Activated CD4-positive, alpha-beta memory T cell treated with anti-CD3 and anti-CD28 coated beads for 36 hours (primary cell): ENCODE results near the gene ARL17A. TPM values are rescaled to one million over a fixed set of nuclear protein-coding genes. Genes with fewer than 3 reads are reported as not detected.
A peak's percentile ranks its signal among the peaks of the same experiment; 100 is the strongest.
"Not testable (repeated sequence)": the region's sequence is repeated elsewhere in the genome, so short reads cannot be mapped to it uniquely, and the experiment has no call there.

Source experiments
- CTCF ChIA-PET: fragments of 350-600 bp; sonication (Branson Sonifier 250); formaldehyde crosslinking; loops from one replicate; lab custom pipeline; 2021; ENCODE audit warnings: antibody characterized with exemption, inconsistent platforms; lab: Charles Lee
- POLR2A ChIA-PET: fragments of 350-600 bp; sonication (Branson Sonifier 250); formaldehyde crosslinking; loops from one replicate; lab custom pipeline; 2021; ENCODE audit warnings: antibody characterized with exemption; lab: Charles Lee
- DNase-seq: peaks from one replicate; pipeline ENCODE4 v3.0.0-alpha.2; 2020
- H3K27ac Mint-ChIP-seq: one replicate; pipeline ENCODE4 v1.8.0; 2021; ENCODE audit warnings: mixed read lengths
- H3K27me3 Mint-ChIP-seq: one replicate; pipeline ENCODE4 v1.8.0; 2021; ENCODE audit warnings: mixed read lengths
- H3K36me3 Mint-ChIP-seq: one replicate; pipeline ENCODE4 v1.8.0; 2021; ENCODE audit warnings: mixed read lengths
- H3K4me1 Mint-ChIP-seq: one replicate; pipeline ENCODE4 v1.8.0; 2021; ENCODE audit warnings: low read depth, mixed read lengths
- H3K4me3 Mint-ChIP-seq: one replicate; pipeline ENCODE4 v1.8.0; 2021; ENCODE audit warnings: mild to moderate bottlenecking, mixed read lengths
- H3K9me3 Mint-ChIP-seq: one replicate; pipeline ENCODE4 v1.8.0; 2021; ENCODE audit warnings: mixed read lengths
- intact Hi-C: fragments of 100-400 bp; cut with micrococcal nuclease; formaldehyde crosslinking; loops from one replicate; pipeline ENCODE4 v1.15.1; 2023
- total RNA-seq, 2 experiments: library from RNA; stranded (reverse); gene quantifications; one replicate each; pipeline ENCODE4 v1.2.3, GENCODE V29; 2021

Gene ARL17A
- total RNA-seq, 2 experiments from 2014 or later = 14.7 to 15.7 TPM

DNA sequence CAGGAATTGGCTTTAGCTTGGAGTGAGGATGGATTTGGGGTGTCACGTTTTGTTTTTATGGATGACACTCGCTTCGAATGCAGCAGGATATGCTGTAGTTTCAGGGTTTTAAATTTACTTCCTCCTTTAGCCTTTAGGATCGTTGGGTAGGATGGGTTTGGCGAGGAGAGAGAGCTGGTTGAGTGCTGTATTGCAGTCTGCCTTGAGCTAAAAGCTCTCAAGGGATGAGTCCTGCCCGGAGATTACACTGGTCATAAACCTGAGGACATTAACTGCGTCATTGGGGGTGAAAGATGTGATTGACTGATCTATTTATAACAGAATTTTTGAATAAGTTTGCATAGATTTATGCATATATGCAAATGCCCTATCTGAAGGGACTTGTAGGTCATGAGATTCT lies 11.8 kb upstream of the ARL17A start:
- intact Hi-C loops, H3K9me3 Mint-ChIP-seq, POLR2A ChIA-PET, H3K27ac Mint-ChIP-seq, H3K4me3 Mint-ChIP-seq, H3K27me3 Mint-ChIP-seq, CTCF ChIA-PET, H3K4me1 Mint-ChIP-seq, H3K36me3 Mint-ChIP-seq, DNase-seq: not testable (repeated sequence)

- H3K27ac Mint-ChIP-seq, H3K27me3 Mint-ChIP-seq, H3K4me3 Mint-ChIP-seq, POLR2A ChIA-PET, H3K36me3 Mint-ChIP-seq, CTCF ChIA-PET, DNase-seq, H3K4me1 Mint-ChIP-seq, H3K9me3 Mint-ChIP-seq, intact Hi-C loops: not testable (repeated sequence)
Measured at GRCh38 chr17:46590157-46591146, 11.0 kb upstream of the ARL17A start, which contains the start of gene NSF. Gene NSF (plus strand): TSS chr17:46590669. CDS start chr17:46590776, 107 bp downstream.

DNA sequence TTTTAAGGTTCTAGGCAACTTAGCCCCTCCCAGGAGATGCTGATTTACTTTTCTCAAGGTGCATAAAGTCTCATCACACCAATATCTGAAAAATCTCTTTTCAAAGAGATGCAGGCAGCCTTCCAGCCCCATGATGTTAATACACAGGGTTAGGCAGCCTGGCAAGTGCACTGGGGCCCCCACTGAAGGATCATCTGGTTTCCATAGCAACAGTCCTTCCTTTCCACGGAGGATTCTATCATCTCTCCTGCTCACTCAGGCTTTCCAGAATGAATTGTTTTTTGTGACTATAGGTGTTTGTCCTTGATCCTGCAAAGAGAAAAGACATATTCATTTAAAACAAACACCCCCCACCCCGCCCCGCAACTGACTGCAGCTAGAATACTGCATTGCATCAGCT lies 6.0 kb upstream of the ARL17A start:
- DNase-seq, H3K36me3 Mint-ChIP-seq, CTCF ChIA-PET, H3K27ac Mint-ChIP-seq, H3K27me3 Mint-ChIP-seq, H3K4me3 Mint-ChIP-seq, POLR2A ChIA-PET, H3K4me1 Mint-ChIP-seq, intact Hi-C loops, H3K9me3 Mint-ChIP-seq: not testable (repeated sequence)

GRCh38 chr17:46580082-46580481 lies 591 bp upstream of the ARL17A start:
- H3K9me3 Mint-ChIP-seq, intact Hi-C loops, H3K4me1 Mint-ChIP-seq, H3K27me3 Mint-ChIP-seq, CTCF ChIA-PET, POLR2A ChIA-PET, H3K36me3 Mint-ChIP-seq, DNase-seq: not testable (repeated sequence)
- Mint-ChIP-seq H3K27ac (peak overlapping the region; percentile 63), H3K4me3 (peak overlapping the region; percentile 38)

GRCh38 chr17:46571796-46572195 lies 7.7 kb downstream of the ARL17A start:
- H3K36me3 Mint-ChIP-seq, H3K9me3 Mint-ChIP-seq, intact Hi-C loops, DNase-seq, CTCF ChIA-PET, H3K4me1 Mint-ChIP-seq, POLR2A ChIA-PET, H3K4me3 Mint-ChIP-seq, H3K27ac Mint-ChIP-seq, H3K27me3 Mint-ChIP-seq: not testable (repeated sequence)

- H3K27me3 Mint-ChIP-seq, H3K27ac Mint-ChIP-seq, intact Hi-C loops, H3K36me3 Mint-ChIP-seq, DNase-seq, H3K9me3 Mint-ChIP-seq, POLR2A ChIA-PET, H3K4me3 Mint-ChIP-seq, CTCF ChIA-PET, H3K4me1 Mint-ChIP-seq: not testable (repeated sequence)
Measured at GRCh38 chr17:46566980-46567379, 12.5 kb downstream of the ARL17A start.

- intact Hi-C loops, H3K9me3 Mint-ChIP-seq, H3K27me3 Mint-ChIP-seq, POLR2A ChIA-PET, H3K4me1 Mint-ChIP-seq, H3K36me3 Mint-ChIP-seq, DNase-seq, CTCF ChIA-PET, H3K27ac Mint-ChIP-seq, H3K4me3 Mint-ChIP-seq: not testable (repeated sequence)
Measured at GRCh38 chr17:46566284-46566683, 13.2 kb downstream of the ARL17A start.

- H3K9me3 Mint-ChIP-seq, H3K4me1 Mint-ChIP-seq, H3K27me3 Mint-ChIP-seq, H3K27ac Mint-ChIP-seq, DNase-seq, CTCF ChIA-PET, POLR2A ChIA-PET, H3K36me3 Mint-ChIP-seq, intact Hi-C loops, H3K4me3 Mint-ChIP-seq: not testable (repeated sequence)
Measured at GRCh38 chr17:46560048-46560447, 19.4 kb downstream of the ARL17A start.

DNA sequence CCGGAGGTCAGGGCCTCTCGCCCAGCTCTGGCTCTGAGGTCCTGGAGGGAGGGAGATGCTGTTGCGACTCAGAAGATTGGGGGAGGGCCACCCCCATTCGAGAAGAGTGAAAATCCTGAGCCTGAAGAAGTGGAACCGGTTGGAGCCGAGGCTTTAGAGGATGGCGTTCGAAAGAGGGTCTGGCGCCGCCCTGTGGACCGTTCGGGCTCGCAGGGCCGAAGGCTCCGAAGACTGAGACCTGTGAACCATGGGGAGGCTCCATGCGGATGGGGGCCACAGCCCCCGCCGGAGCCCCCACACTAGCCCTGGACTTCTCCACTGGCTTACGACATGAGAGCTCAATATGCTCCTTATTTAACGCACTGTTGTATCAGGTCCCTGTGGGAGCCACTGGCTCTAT lies 20.3 kb downstream of the ARL17A start:
- H3K27me3 Mint-ChIP-seq, DNase-seq, intact Hi-C loops, H3K4me1 Mint-ChIP-seq, H3K27ac Mint-ChIP-seq, POLR2A ChIA-PET, CTCF ChIA-PET, H3K9me3 Mint-ChIP-seq, H3K36me3 Mint-ChIP-seq, H3K4me3 Mint-ChIP-seq: not testable (repeated sequence)

- H3K27ac Mint-ChIP-seq, H3K36me3 Mint-ChIP-seq, H3K4me1 Mint-ChIP-seq, CTCF ChIA-PET, intact Hi-C loops, H3K9me3 Mint-ChIP-seq, H3K27me3 Mint-ChIP-seq, DNase-seq, H3K4me3 Mint-ChIP-seq, POLR2A ChIA-PET: not testable (repeated sequence)
Measured at GRCh38 chr17:46548607-46549006, 30.9 kb downstream of the ARL17A start.

DNA sequence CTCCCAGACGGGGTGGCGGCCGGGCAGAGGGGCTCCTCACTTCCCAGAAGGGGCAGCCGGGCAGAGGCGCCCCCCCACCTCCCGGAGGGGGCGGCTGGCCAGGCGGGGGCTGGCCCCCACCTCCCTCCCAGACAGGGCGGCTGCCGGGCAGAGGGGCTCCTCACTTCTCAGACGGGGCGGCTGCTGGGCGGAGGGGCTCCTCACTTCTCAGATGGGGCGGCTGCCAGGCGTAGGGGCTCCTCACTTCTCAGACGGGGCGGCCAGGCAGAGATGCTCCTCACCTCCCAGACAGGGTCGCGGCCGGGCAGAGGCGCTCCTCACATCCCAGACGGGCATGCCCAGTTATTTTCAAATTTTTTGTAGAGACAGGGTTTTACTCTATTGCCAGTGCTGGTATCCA lies 44.8 kb downstream of the ARL17A start:
- H3K27me3 Mint-ChIP-seq, intact Hi-C loops, DNase-seq, H3K27ac Mint-ChIP-seq, POLR2A ChIA-PET, H3K9me3 Mint-ChIP-seq, H3K4me3 Mint-ChIP-seq, H3K36me3 Mint-ChIP-seq, H3K4me1 Mint-ChIP-seq, CTCF ChIA-PET: not testable (repeated sequence)

GRCh38 chr17:46512168-46512567 lies 67.3 kb downstream of the ARL17A start, which contains the start of gene LRRC37A2:
Gene LRRC37A2 (plus strand): TSS chr17:46512468. CDS start chr17:46512713, 245 bp downstream.
- H3K4me3 Mint-ChIP-seq, H3K9me3 Mint-ChIP-seq, POLR2A ChIA-PET, H3K27ac Mint-ChIP-seq, H3K4me1 Mint-ChIP-seq, CTCF ChIA-PET, H3K27me3 Mint-ChIP-seq, DNase-seq, intact Hi-C loops, H3K36me3 Mint-ChIP-seq: not testable (repeated sequence)

GRCh38 chr17:46505896-46506295 lies 73.6 kb downstream of the ARL17A start:
- H3K9me3 Mint-ChIP-seq, CTCF ChIA-PET, H3K4me3 Mint-ChIP-seq, H3K27me3 Mint-ChIP-seq, intact Hi-C loops, POLR2A ChIA-PET, H3K36me3 Mint-ChIP-seq, H3K27ac Mint-ChIP-seq, H3K4me1 Mint-ChIP-seq, DNase-seq: not testable (repeated sequence)
